Psoas muscle (tissue), 8 donors: ENCODE results near the gene APOC3. TPM values are rescaled to one million over a fixed set of nuclear protein-coding genes. Genes with fewer than 3 reads are reported as not detected.

ENCODE experiments used
- ATAC-seq, 4 donors: fragments of 200-7000 bp; cut with Tn5 transposase; one replicate each; pipeline ENCODE4 v1.9.1; 2020; ENCODE audit warnings: moderate library complexity in 3 of 4, mild to moderate bottlenecking in 2 of 4
- DNase-seq, 2 donors: peaks; one replicate each; pipeline ENCODE4 v3.0.0-alpha.2; 2020
- H3K27ac ChIP-seq: fragments of 200-600 bp; one replicate; pipeline ENCODE4 v1.8.0; 2022
- H3K27me3 ChIP-seq, 3 donors: fragments of 200-600 bp in 1 of 3; one replicate each; pipeline versions ENCODE4 v1.6.1 to v1.8.0; 2013 to 2022; ENCODE audit warnings: low read length in 2 of 3, mild to moderate bottlenecking in 2 of 3, moderate library complexity in 1 of 3; ENCODE audit not compliant: insufficient read depth in 3 of 3
- H3K36me3 ChIP-seq, 2 donors: fragments of 200-600 bp in 1 of 2; one replicate each; pipeline versions ENCODE4 v1.6.1 to v1.8.0; 2013 to 2022; ENCODE audit warnings: low read depth in 1 of 2, mild to moderate bottlenecking in 1 of 2, moderate library complexity in 1 of 2; ENCODE audit not compliant: insufficient read depth in 1 of 2
- H3K4me1 ChIP-seq: fragments of 200-600 bp; one replicate; pipeline ENCODE4 v1.8.0; 2022
- H3K4me3 ChIP-seq: fragments of 200-600 bp; one replicate; pipeline ENCODE4 v1.8.0; 2022; ENCODE audit warnings: mild to moderate bottlenecking
- H3K9me3 ChIP-seq: fragments of 200-600 bp; one replicate; pipeline ENCODE4 v1.8.0; 2022
- CTCF ChIP-seq: fragments of 200-600 bp; IDR thresholded peaks from one replicate; pipeline ENCODE4 v1.8.0; 2022; ENCODE audit warnings: antibody characterized with exemption
- WGBS, 3 donors: extraction: QIAGEN DNeasy Blood & Tissue Kit; methylation state at CpG; one replicate each; pipeline versions ENCODE4 v1.1.6 to v1.1.7; 2013; 5-methylcytosine and 5-hydroxymethylcytosine counted together
- intact Hi-C, 2 donors: fragments of 100-400 bp; cut with DNase I; formaldehyde crosslinking; loops; one replicate each; pipeline versions ENCODE4 v1.11.0 to v1.14.2; 2022
- polyA plus RNA-seq, 3 donors: library from polyadenylated mRNA; stranded (reverse); fragments of 200-250 nt; gene quantifications; one replicate each; pipeline ENCODE4 v1.2.3, GENCODE V29; 2013
- total RNA-seq, 4 donors: library from RNA; stranded (reverse); fragmentation: NEBNext Ultra II Directional in 2 of 4; extraction: Animal tissue kit (Norgen Biotek cat#: 25700) in 2 of 4; gene quantifications; one replicate each; pipeline versions ENCODE4 v1.2.1 to v1.2.4, GENCODE V29; 2021 to 2023
- donor health status: healthy with polysubstance abuse.
- donor health status: DM: no; HTN: no; CAD: no; lungs with moderate emphysema.
- donor health status: Bipolar disorder and iron deficiency.
- donor health status: healthy.
- donor health status: DM: yes; HTN: yes; CAD: no.
- donor health status: DM: no; HTN: no; CAD: no.
- donor health status: DM: no; HTN: no; CAD: no.
- donor health status: DM: yes; HTN: yes; CAD: no.

APOC3 gene
- total and polyA plus RNA-seq, 7 donors = 0.26 to 2.2 (median 0.46) TPM; not detected in 4

- intact Hi-C loops = no loop called here
- DNase-seq = no peak
- Histone ChIP-seq H3K36me3 (peaks cover 9 to 96% of the 10 kb centered on the region in 2 donors), H3K9me3 (no peaks in the 10 kb centered on the region), H3K27me3 (no peaks in the 10 kb centered on the region), H3K27ac (no peak overlapping the region), H3K4me1 (peaks cover 27% of the 10 kb centered on the region), H3K4me3 (no peak overlapping the region)
- 81 to 85% (median 81%) methylated on average over 3 of the region's 3 CpGs for WGBS, 3 donors
- no peak for ATAC-seq
- no peak for TF ChIP-seq CTCF
These were observed 40.3 kb downstream of the APOC3 start for GRCh38 chr11:116870054-116870453.

GRCh38 chr11:116871248-116871647 lies 41.5 kb downstream of the APOC3 start:
- H3K4me3 ChIP-seq = no peak overlapping the region
- DNase-seq (no peak), ATAC-seq (no peak)
- no peaks in the 10 kb centered on the region for H3K9me3 ChIP-seq
- peaks cover 25% of the 10 kb centered on the region for H3K4me1 ChIP-seq
- H3K36me3 ChIP-seq = peaks cover 7 to 95% of the 10 kb centered on the region in 2 donors
- no peak for TF ChIP-seq CTCF
- no peak overlapping the region for H3K27ac ChIP-seq
- 52 to 64% (median 61%) methylated on average over 3 of the region's 3 CpGs for WGBS, 3 donors
- intact Hi-C loops = no loop called here
- no peaks in the 10 kb centered on the region for H3K27me3 ChIP-seq

GRCh38 chr11:116873381-116873780 lies 43.7 kb downstream of the APOC3 start:
- WGBS, 3 donors = 75 to 84% (median 78%) methylated on average over 11 of the region's 11 CpGs
- H3K36me3 ChIP-seq = peaks cover 7 to 74% of the 10 kb centered on the region in 2 donors
- no peak for TF ChIP-seq CTCF
- DNase-seq (no peak), ATAC-seq (peak in 1 of 4 donors; percentile 13)
- H3K27ac ChIP-seq = no peak overlapping the region
- intact Hi-C loops = no loop called here
- H3K4me3 ChIP-seq = no peak overlapping the region
- no peaks in the 10 kb centered on the region for H3K9me3 ChIP-seq
- H3K27me3 ChIP-seq = no peaks in the 10 kb centered on the region
- H3K4me1 ChIP-seq = peaks cover 11% of the 10 kb centered on the region

GRCh38 chr11:116874251-116874650 lies 44.5 kb downstream of the APOC3 start:
- DNase-seq (no peak), ATAC-seq (peak in 3 of 4 donors; percentile 37 to 82 (median 62))
- H3K36me3 ChIP-seq = peaks cover 7 to 65% of the 10 kb centered on the region in 2 donors
- no peaks in the 10 kb centered on the region for H3K27me3 ChIP-seq
- intact Hi-C loops = no loop called here
- TF ChIP-seq CTCF = no peak
- no peak overlapping the region for H3K4me3 ChIP-seq
- no peaks in the 10 kb centered on the region for H3K9me3 ChIP-seq
- WGBS, 3 donors = 71 to 73% (median 72%) methylated on average over 2 of the region's 2 CpGs
- peaks cover 5% of the 10 kb centered on the region for H3K4me1 ChIP-seq
- no peak overlapping the region for H3K27ac ChIP-seq

GRCh38 chr11:116875194-116875593 lies 45.5 kb downstream of the APOC3 start:
- H3K4me3 ChIP-seq = no peak overlapping the region
- peaks cover 13% of the 10 kb centered on the region for H3K4me1 ChIP-seq
- no peak for ATAC-seq
- no peak for TF ChIP-seq CTCF
- intact Hi-C loops = loop anchor here (5.0 kb wide), 2 partner anchors 232 to 357 kb away; partner anchors contain the start of genes PCSK7 (in 1 of the 2) and RNF214 (in 1 of the 2)
- 95 to 96% (median 96%) methylated on average over 7 of the region's 7 CpGs for WGBS, 3 donors
- H3K36me3 ChIP-seq = peaks cover 3 to 56% of the 10 kb centered on the region in 2 donors
- no peak overlapping the region for H3K27ac ChIP-seq
- no peaks in the 10 kb centered on the region for H3K27me3 ChIP-seq
- no peaks in the 10 kb centered on the region for H3K9me3 ChIP-seq
- DNase-seq = no peak
